ENCODE data around the gene LTBP2. TPM values are rescaled to one million over a fixed set of nuclear protein-coding genes. Genes with fewer than 3 reads are reported as not detected.

The LTBP2 gene
- total and polyA plus RNA-seq, 2 of the 8 experiments (the other 6 are each of a cell fraction or from before 2014, with no cell fraction given) = 0.48 to 0.89 TPM

- no peaks in the 10 kb centered on the region for H4K20me1 ChIP-seq (replicated peaks in 1 of 2; ENCODE audit: control insufficient read depth in 1 of 2, insufficient read depth in 2 of 2, low read length in 2 of 2)
- H3K36me3 ChIP-seq (ENCODE audit: control insufficient read depth in 2 of 4, insufficient read depth in 4 of 4, low read length in 3 of 4) = no peaks in the 10 kb centered on the region
- H3K56ac ChIP-seq (replicated peaks; ENCODE audit: insufficient read length, low read depth, low read length) = no peak overlapping the region
- no peaks in the 10 kb centered on the region for H3K79me2 ChIP-seq (ENCODE audit: control insufficient read depth in 1 of 2, insufficient read depth in 2 of 2, low read length in 2 of 2)
- POLR2A ChIA-PET (ENCODE audit: partially characterized antibody) = interaction anchor here (0.8 to 2.2 kb wide), 3 partner anchors 9 to 182 kb away, joined by 3 to 7 read pairs (median 3); no protein-coding TSS in a partner anchor
- H4K91ac ChIP-seq (replicated peaks; ENCODE audit: insufficient read length, low read length) = no peak overlapping the region
- no peak overlapping the region for H3K18ac ChIP-seq (ENCODE audit: extremely low read depth, low read length)
- H2BK12ac ChIP-seq (ENCODE audit: low read depth, low read length) = no peak overlapping the region
- no peak overlapping the region for H2BK120ac ChIP-seq (replicated peaks; ENCODE audit: low read depth, low read length)
- H2AK5ac ChIP-seq (ENCODE audit: low read depth, low read length) = no peak overlapping the region
- CTCF ChIA-PET (ENCODE audit: partially characterized antibody) = interaction anchor here (0.7 to 6.5 kb wide), 32 partner anchors 7 to 252 kb away, joined by 3 to 64 read pairs (median 5); no protein-coding TSS in a partner anchor
- H3K9me3 ChIP-seq (ENCODE audit: insufficient read depth in 2 of 2, low read depth in 1 of 2, low read length in 1 of 2) = no peaks in the 10 kb centered on the region
- H3K23me2 ChIP-seq (ENCODE audit: low read depth, low read length) = no peaks in the 10 kb centered on the region
- H3K4me2 ChIP-seq (ENCODE audit: insufficient read depth in 1 of 2, low read depth in 2 of 2, low read length in 2 of 2) = no peak overlapping the region
- H3K4me3 ChIP-seq (ENCODE audit: extremely low read depth in 1 of 4, insufficient read depth in 2 of 4, low read depth in 3 of 4, low read length in 4 of 4) = no peak overlapping the region
- H3K27me3 ChIP-seq (replicated peaks in 1 of 4; ENCODE audit: control insufficient read depth in 3 of 4, extremely low read depth in 1 of 4, insufficient read depth in 3 of 4, low read length in 3 of 4) = no peaks in the 10 kb centered on the region; a peak in 1 of 7 replicates
- 0 out of 2 replicates have a peak overlapping the region, but pooled peaks have one; percentile 5 for H2BK15ac ChIP-seq (ENCODE audit: low read length)
- FAIRE-seq (no peak), DNase-seq (ENCODE audit: low read depth in 1 of 2, low spot score in 2 of 2) (no peak)
- no peak overlapping the region for H4K5ac ChIP-seq (ENCODE audit: insufficient read length, low read depth, low read length)
- no peak overlapping the region for H3K4ac ChIP-seq (replicated peaks; ENCODE audit: insufficient read length, low read depth, low read length)
- H3K9ac ChIP-seq (replicated peaks in 1 of 4; ENCODE audit: extremely low read depth in 1 of 4, low read depth in 3 of 4, low read length in 3 of 4) = no peak overlapping the region
- no peak overlapping the region for H3K27ac ChIP-seq (ENCODE audit: low read depth, low read length)
- no peaks in the 10 kb centered on the region for H3K79me1 ChIP-seq (ENCODE audit: low read depth, low read length)
- peaks cover 0 to 19% (median 11%) of the 10 kb centered on the region in 4 experiments; a peak in 5 of 7 replicates for H3K4me1 ChIP-seq (replicated peaks in 1 of 4; ENCODE audit: control insufficient read depth in 3 of 4, insufficient read depth in 4 of 4, low read length in 3 of 4)
- H2BK5ac ChIP-seq (ENCODE audit: low read depth, low read length) = no peak overlapping the region
- H2BK20ac ChIP-seq (ENCODE audit: low read length) = no peak overlapping the region
- H4K8ac ChIP-seq (ENCODE audit: extremely low read depth, insufficient read depth, low read length) = no peak overlapping the region
- no peak overlapping the region for H2AFZ ChIP-seq (ENCODE audit: low read length)
- no peak overlapping the region for H3K14ac ChIP-seq (ENCODE audit: insufficient read length)
- TF ChIP-seq HDAC6 (IDR thresholded peaks at IDR 0.05; ENCODE audit: low read depth, low read length) = no peak
- 84% methylated on average over 13 of the region's 13 CpGs; no CpG with 5 or more reads in 1 of the 2 experiments for WGBS, 2 experiments (ENCODE audit: extremely low coverage in 1 of 2, insufficient coverage in 1 of 2, insufficient read length in 1 of 2, insufficient replicate concordance in 2 of 2, low coverage in 1 of 2, low lambda C conversion rate in 2 of 2, missing lambda C conversion rate in 1 of 2)
- no peak overlapping the region for H3K23ac ChIP-seq (ENCODE audit: insufficient read length)
These were observed 103.1 kb downstream of the LTBP2 start for GRCh38 chr14:74508844-74509428.

All from H1 (cell line).